GM13977 (cell line): ENCODE results near the gene ATP10A.

Source experiments
- DNase-seq: peaks from one replicate; pipeline ENCODE4 v3.0.0; 2012; ENCODE audit warnings: low spot score
- in situ Hi-C: fragments of 300-500 bp; cut with MboI; formaldehyde crosslinking; loops from one replicate; pipeline ENCODE4 v1.12.0; 2022; ENCODE audit warnings: low sequenced_read_pairs, low pct_unique_long_range_greater_than_20kb, mixed read lengths, inconsistent platforms; ENCODE audit not compliant: unreplicated experiment
- TF ChIP-seq, protein P1 (sequence below): IDR thresholded peaks from 2 replicates; pipeline ENCODE4 v1.5.1; 2012; ENCODE audit warnings: mild to moderate bottlenecking, control low read depth; ENCODE audit not compliant: insufficient read depth; ENCODE audit errors: extremely low read depth, missing control alignments

ATP10A gene

DNA sequence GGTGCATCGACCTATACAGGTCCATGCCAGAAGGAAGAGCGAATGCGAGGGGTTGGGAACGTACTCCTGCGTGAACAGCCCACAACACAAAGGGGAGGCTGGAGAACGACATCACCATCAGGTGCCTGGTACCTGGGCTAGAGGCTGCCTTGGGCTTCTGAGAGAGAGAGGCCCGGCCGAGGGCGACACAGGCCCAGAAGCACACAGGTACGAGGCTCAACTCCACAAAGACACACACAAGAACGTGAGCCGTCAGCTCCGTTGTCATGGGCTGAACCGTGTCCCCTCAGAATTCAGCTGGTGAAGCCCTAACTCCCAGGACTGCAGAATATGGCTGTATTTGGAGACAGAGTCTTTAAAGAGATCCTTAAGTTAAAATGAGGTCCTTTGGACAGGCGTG is 134.3 kb downstream of the ATP10A start:
- no peak for DNase-seq
- in situ Hi-C loops, result no loop called here
- TF ChIP-seq, protein P1, sequence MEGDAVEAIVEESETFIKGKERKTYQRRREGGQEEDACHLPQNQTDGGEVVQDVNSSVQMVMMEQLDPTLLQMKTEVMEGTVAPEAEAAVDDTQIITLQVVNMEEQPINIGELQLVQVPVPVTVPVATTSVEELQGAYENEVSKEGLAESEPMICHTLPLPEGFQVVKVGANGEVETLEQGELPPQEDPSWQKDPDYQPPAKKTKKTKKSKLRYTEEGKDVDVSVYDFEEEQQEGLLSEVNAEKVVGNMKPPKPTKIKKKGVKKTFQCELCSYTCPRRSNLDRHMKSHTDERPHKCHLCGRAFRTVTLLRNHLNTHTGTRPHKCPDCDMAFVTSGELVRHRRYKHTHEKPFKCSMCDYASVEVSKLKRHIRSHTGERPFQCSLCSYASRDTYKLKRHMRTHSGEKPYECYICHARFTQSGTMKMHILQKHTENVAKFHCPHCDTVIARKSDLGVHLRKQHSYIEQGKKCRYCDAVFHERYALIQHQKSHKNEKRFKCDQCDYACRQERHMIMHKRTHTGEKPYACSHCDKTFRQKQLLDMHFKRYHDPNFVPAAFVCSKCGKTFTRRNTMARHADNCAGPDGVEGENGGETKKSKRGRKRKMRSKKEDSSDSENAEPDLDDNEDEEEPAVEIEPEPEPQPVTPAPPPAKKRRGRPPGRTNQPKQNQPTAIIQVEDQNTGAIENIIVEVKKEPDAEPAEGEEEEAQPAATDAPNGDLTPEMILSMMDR, result no peak

- in situ Hi-C loops, result no loop called here
- TF ChIP-seq, protein P1, result no peak
- no peak for DNase-seq
Measured at GRCh38 chr15:25727867-25728600, 135.1 kb downstream of the ATP10A start.

DNA sequence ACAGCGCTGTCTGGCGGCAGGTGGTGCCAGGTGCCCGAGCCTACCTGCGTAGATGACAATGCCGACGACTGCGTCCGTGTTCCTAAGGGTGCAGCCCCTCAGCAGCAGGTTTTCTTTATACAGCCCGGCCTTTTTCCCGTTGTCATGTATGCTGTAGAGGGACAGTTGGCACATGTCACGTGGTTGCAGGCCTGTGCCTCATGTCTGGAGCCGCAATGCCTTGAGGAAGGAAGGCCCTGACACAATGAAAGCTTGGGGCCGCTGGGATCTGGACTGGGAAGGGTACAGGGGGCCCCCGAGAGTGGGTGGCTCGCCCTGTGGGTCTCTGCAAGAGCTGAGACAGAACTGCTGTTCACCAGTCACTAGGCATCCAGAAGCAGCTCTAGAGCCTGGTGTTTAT is 136.0 kb downstream of the ATP10A start:
- TF ChIP-seq, protein P1, result no peak
- in situ Hi-C loops, result no loop called here
- DNase-seq, result no peak

DNA sequence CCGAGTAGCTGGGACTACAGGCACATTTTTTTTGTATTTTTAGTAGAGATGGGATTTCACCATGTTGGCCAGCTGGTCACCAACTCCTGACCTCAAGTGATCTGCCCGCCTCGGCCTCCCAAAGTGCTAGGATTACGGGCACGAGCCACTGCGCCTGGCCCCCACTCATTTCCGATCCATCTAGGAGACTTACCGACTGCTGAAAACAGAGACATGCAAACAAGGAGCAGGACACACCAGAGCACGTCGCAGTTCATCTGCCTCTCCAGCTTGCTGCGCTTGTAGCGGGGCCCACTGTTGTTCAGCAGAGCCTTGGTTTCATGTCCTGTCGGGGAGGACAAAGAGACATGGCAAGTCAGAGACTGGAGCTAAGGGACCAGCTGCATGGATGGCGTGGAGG is 137.4 kb downstream of the ATP10A start:
- no peak for DNase-seq
- in situ Hi-C loops, result no loop called here
- TF ChIP-seq, protein P1, result no peak

GRCh38 chr15:25724899-25725298 is 138.2 kb downstream of the ATP10A start:
- DNase-seq, result no peak
- in situ Hi-C loops, result no loop called here
- TF ChIP-seq, protein P1, result no peak

DNA sequence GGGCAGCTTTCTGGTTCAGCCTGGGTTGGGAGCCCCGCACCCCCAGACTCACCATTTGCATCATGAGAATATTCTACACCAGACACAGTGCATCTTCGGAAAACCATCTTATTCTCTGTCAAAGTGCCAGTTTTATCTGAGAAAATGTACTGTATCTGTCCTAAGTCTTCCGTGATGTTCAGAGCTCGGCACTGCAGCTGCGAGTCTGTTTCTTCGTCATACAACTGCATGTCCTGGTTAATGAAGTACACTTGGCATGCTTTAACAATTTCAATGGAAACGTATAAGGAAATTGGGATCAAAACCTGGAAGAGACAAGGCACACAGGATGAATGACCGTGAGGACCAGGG is 141.5 kb downstream of the ATP10A start:
- in situ Hi-C loops, result no loop called here
- no peak for DNase-seq
- TF ChIP-seq, protein P1, result no peak
